ENCODE data around the gene MORC1. TPM values are rescaled to one million over a fixed set of nuclear protein-coding genes. Genes with fewer than 3 reads are reported as not detected.

The MORC1 gene, protein sequence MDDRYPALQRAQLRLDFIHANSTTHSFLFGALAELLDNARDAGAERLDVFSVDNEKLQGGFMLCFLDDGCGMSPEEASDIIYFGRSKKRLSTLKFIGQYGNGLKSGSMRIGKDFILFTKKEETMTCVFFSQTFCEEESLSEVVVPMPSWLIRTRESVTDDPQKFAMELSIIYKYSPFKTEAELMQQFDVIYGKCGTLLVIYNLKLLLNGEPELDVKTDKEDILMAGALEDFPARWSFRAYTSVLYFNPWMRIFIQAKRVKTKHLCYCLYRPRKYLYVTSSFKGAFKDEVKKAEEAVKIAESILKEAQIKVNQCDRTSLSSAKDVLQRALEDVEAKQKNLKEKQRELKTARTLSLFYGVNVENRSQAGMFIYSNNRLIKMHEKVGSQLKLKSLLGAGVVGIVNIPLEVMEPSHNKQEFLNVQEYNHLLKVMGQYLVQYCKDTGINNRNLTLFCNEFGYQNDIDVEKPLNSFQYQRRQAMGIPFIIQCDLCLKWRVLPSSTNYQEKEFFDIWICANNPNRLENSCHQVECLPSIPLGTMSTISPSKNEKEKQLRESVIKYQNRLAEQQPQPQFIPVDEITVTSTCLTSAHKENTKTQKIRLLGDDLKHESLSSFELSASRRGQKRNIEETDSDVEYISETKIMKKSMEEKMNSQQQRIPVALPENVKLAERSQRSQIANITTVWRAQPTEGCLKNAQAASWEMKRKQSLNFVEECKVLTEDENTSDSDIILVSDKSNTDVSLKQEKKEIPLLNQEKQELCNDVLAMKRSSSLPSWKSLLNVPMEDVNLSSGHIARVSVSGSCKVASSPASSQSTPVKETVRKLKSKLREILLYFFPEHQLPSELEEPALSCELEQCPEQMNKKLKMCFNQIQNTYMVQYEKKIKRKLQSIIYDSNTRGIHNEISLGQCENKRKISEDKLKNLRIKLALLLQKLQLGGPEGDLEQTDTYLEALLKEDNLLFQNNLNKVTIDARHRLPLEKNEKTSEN
- total RNA-seq (under 1 TPM; 0.14 to 0.33 TPM), polyA plus RNA-seq (under 1 TPM; 0.02 to 0.13 TPM)

DNA sequence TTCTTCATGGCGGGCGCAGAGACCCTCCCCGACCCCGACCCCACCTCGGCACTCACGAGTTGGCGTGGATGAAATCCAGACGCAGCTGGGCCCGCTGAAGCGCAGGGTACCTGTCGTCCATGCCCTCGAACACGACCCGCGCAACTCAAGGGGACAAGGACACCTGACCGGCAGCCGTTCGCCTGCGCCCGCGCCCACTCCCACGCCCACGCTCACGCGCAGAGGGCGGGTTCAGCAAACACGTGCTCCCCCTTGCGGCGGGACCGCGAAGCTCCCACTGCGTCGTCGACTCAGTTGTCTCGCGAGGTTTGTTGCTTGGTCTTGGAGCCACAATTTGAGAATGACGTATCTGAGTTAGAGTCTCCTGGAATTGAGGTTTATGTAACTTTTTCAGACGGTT is at the start of gene MORC1:
Gene MORC1, minus strand, starts transcription at position 196 of the 400 bp plus-strand sequence. Its CDS starts 75 bp downstream, at position 121.
- no peak within 1 kb of the TSS for H3K9ac ChIP-seq (ENCODE audit: low read depth in 1 of 2, low read length in 2 of 2)
- H3K36me3 ChIP-seq (ENCODE audit: control insufficient read depth in 4 of 4, insufficient read depth in 3 of 4, low read depth in 1 of 4, low read length in 3 of 4) = no peaks in the 10 kb centered on the region
- H3K4me1 ChIP-seq (ENCODE audit: control insufficient read depth in 4 of 4, insufficient read depth in 4 of 4, low read length in 3 of 4) = peaks cover 0 to 4% (median 2%) of the 10 kb centered on the region in 4 donors
- TF ChIP-seq EGR1 (IDR thresholded peaks at IDR 0.05; ENCODE audit: low read depth in 2 of 2) (no peak), SP1 (IDR thresholded peaks at IDR 0.05) (no peak), RAD21 (IDR thresholded peaks at IDR 0.05) (no peak)
- no peak within 1 kb of the TSS for H3K4me3 ChIP-seq (ENCODE audit: low read depth in 1 of 3, low read length in 3 of 3)
- 90% methylated on average over 38 of the region's 38 CpGs for WGBS
- H3K27ac ChIP-seq (ENCODE audit: low read depth in 1 of 2, low read length in 2 of 2) = no peak within 1 kb of the TSS
- no peak for DNase-seq (ENCODE audit: low spot score)
- no peaks in the 10 kb centered on the region for H3K9me3 ChIP-seq (ENCODE audit: control insufficient read depth in 4 of 4, low read length in 3 of 4)
- no peaks in the 10 kb centered on the region for H3K27me3 ChIP-seq (ENCODE audit: control insufficient read depth in 4 of 4, insufficient read depth in 4 of 4, low read length in 3 of 4)

DNA sequence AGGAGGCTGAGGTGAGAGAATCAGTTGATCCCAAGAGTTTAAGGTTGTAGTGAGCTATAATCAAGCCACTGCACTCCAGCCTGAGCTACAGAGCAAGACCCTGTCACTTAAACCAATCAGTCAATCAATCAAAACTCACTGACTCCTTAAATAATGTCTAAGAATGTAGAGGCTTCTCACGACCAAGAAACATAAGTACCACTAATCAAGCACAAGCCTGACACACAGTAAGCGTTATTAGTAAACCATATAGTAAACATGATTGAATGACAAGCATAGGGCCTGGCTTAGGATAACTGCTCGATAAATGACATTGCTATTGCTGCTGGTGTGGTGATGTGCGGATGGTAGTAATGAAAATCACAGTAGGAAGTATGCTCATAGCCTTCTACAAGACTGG is 48.0 kb upstream of the MORC1 start:
- Histone ChIP-seq H3K4me3 (ENCODE audit: low read depth in 1 of 3, low read length in 3 of 3) (no peak overlapping the region), H3K9ac (ENCODE audit: low read depth in 1 of 2, low read length in 2 of 2) (no peak overlapping the region), H3K27ac (ENCODE audit: low read depth in 1 of 2, low read length in 2 of 2) (no peak overlapping the region), H3K4me1 (ENCODE audit: control insufficient read depth in 4 of 4, insufficient read depth in 4 of 4, low read length in 3 of 4) (peaks cover 4 to 12% (median 8%) of the 10 kb centered on the region in 4 donors), H3K27me3 (ENCODE audit: control insufficient read depth in 4 of 4, insufficient read depth in 4 of 4, low read length in 3 of 4) (no peaks in the 10 kb centered on the region), H3K36me3 (ENCODE audit: control insufficient read depth in 4 of 4, insufficient read depth in 3 of 4, low read depth in 1 of 4, low read length in 3 of 4) (no peaks in the 10 kb centered on the region), H3K9me3 (ENCODE audit: control insufficient read depth in 4 of 4, low read length in 3 of 4) (no peaks in the 10 kb centered on the region)
- WGBS = 93% methylated on average over 4 of the region's 4 CpGs
- TF ChIP-seq, protein P1, sequence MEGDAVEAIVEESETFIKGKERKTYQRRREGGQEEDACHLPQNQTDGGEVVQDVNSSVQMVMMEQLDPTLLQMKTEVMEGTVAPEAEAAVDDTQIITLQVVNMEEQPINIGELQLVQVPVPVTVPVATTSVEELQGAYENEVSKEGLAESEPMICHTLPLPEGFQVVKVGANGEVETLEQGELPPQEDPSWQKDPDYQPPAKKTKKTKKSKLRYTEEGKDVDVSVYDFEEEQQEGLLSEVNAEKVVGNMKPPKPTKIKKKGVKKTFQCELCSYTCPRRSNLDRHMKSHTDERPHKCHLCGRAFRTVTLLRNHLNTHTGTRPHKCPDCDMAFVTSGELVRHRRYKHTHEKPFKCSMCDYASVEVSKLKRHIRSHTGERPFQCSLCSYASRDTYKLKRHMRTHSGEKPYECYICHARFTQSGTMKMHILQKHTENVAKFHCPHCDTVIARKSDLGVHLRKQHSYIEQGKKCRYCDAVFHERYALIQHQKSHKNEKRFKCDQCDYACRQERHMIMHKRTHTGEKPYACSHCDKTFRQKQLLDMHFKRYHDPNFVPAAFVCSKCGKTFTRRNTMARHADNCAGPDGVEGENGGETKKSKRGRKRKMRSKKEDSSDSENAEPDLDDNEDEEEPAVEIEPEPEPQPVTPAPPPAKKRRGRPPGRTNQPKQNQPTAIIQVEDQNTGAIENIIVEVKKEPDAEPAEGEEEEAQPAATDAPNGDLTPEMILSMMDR (IDR thresholded peaks at IDR 0.05; ENCODE audit: low read depth, low read length, missing input control) = no peak
- TF ChIP-seq JUND (IDR thresholded peaks at IDR 0.05) (no peak), HNF4G (IDR thresholded peaks at IDR 0.05) (no peak)
- TF ChIP-seq, protein P2, sequence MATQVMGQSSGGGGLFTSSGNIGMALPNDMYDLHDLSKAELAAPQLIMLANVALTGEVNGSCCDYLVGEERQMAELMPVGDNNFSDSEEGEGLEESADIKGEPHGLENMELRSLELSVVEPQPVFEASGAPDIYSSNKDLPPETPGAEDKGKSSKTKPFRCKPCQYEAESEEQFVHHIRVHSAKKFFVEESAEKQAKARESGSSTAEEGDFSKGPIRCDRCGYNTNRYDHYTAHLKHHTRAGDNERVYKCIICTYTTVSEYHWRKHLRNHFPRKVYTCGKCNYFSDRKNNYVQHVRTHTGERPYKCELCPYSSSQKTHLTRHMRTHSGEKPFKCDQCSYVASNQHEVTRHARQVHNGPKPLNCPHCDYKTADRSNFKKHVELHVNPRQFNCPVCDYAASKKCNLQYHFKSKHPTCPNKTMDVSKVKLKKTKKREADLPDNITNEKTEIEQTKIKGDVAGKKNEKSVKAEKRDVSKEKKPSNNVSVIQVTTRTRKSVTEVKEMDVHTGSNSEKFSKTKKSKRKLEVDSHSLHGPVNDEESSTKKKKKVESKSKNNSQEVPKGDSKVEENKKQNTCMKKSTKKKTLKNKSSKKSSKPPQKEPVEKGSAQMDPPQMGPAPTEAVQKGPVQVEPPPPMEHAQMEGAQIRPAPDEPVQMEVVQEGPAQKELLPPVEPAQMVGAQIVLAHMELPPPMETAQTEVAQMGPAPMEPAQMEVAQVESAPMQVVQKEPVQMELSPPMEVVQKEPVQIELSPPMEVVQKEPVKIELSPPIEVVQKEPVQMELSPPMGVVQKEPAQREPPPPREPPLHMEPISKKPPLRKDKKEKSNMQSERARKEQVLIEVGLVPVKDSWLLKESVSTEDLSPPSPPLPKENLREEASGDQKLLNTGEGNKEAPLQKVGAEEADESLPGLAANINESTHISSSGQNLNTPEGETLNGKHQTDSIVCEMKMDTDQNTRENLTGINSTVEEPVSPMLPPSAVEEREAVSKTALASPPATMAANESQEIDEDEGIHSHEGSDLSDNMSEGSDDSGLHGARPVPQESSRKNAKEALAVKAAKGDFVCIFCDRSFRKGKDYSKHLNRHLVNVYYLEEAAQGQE (IDR thresholded peaks at IDR 0.05) = no peak
- no peak for DNase-seq (ENCODE audit: low spot score)

Data from liver (tissue), 9 donors.